DND-41 (cell line): ENCODE data around the gene DYNC2I2.

Experiments
- ATAC-seq: fragments of 200-7000 bp; cut with Tn5 transposase; 3 replicates; pipeline ENCODE4 v1.9.1; 2021; ENCODE audit warnings: low read depth; ENCODE audit not compliant: insufficient read depth
- DNase-seq: peaks from one replicate; pipeline ENCODE4 v3.0.0-alpha.2; 2020
- H2AFZ ChIP-seq: 2 replicates; pipeline ENCODE4 v1.6.0; 2012; ENCODE audit warnings: low read depth, low read length
- H3K27ac ChIP-seq: 2 replicates; pipeline ENCODE4 v1.5.1; 2012; ENCODE audit warnings: low read length, inconsistent platforms
- H3K27me3 ChIP-seq: fragments of 200-600 bp; sonication (generic); 2 replicates; pipeline ENCODE4 v1.6.0; 2012; ENCODE audit warnings: low read length, mild to moderate bottlenecking, inconsistent platforms; ENCODE audit not compliant: insufficient read depth, poor library complexity
- H3K36me3 ChIP-seq: 2 replicates; pipeline ENCODE4 v1.5.1; 2012; ENCODE audit warnings: low read length, inconsistent platforms; ENCODE audit not compliant: insufficient read depth
- H3K4me1 ChIP-seq: 2 replicates; pipeline ENCODE4 v1.5.1; 2012; ENCODE audit warnings: mild to moderate bottlenecking, low read length; ENCODE audit not compliant: insufficient read depth
- H3K4me2 ChIP-seq: 2 replicates; pipeline ENCODE4 v1.6.0; 2012; ENCODE audit warnings: mild to moderate bottlenecking, moderate library complexity, low read length, inconsistent platforms; ENCODE audit not compliant: insufficient read depth
- H3K4me3 ChIP-seq, 2 experiments: fragments of 200-600 bp in 1 of 2; shearing (Covaris generic) in 1 of 2; 2 replicates each; pipeline ENCODE4 v1.5.1; 2012 to 2016; ENCODE audit warnings: inconsistent platforms in 2 of 2, low read length in 2 of 2, mild to moderate bottlenecking in 2 of 2, low read depth in 1 of 2, moderate library complexity in 1 of 2
- H3K79me2 ChIP-seq: 2 replicates; pipeline ENCODE4 v1.6.0; 2012; ENCODE audit warnings: low read length, inconsistent platforms; ENCODE audit not compliant: insufficient read depth
- H3K9ac ChIP-seq: 2 replicates; pipeline ENCODE4 v1.6.0; 2012; ENCODE audit warnings: low read depth, mild to moderate bottlenecking, inconsistent platforms, low read length, moderate library complexity
- H3K9me3 ChIP-seq: 2 replicates; pipeline ENCODE4 v1.5.1; 2012; ENCODE audit warnings: low read length, moderate library complexity, mild to moderate bottlenecking, inconsistent platforms; ENCODE audit not compliant: insufficient read depth, severe bottlenecking
- H4K20me1 ChIP-seq: 2 replicates; pipeline ENCODE4 v1.6.0; 2012; ENCODE audit warnings: low read length; ENCODE audit not compliant: insufficient read depth
- CTCF ChIP-seq: IDR thresholded peaks from 2 replicates; pipeline ENCODE4 v1.5.1; 2012; ENCODE audit warnings: borderline replicate concordance, low read length, moderate library complexity, mild to moderate bottlenecking; ENCODE audit not compliant: poor library complexity, severe bottlenecking; ENCODE audit errors: extremely low read depth
- EZH2 ChIP-seq: IDR thresholded peaks from 3 replicates; pipeline ENCODE4 v1.6.1; 2012; ENCODE audit warnings: borderline replicate concordance, low read depth, mild to moderate bottlenecking, moderate library complexity, low read length, inconsistent platforms; ENCODE audit not compliant: severe bottlenecking

Gene DYNC2I2

GRCh38 chr9:128619779-128620178 lies 36.9 kb downstream of the DYNC2I2 start:
- no peak overlapping the region for H3K27ac ChIP-seq
- no peaks in the 10 kb centered on the region for H3K9me3 ChIP-seq
- DNase-seq (no peak), ATAC-seq (no peak)
- no peak overlapping the region for H2AFZ ChIP-seq
- H3K36me3 ChIP-seq, result peaks cover 87% of the 10 kb centered on the region
- H3K27me3 ChIP-seq, result no peaks in the 10 kb centered on the region
- H3K9ac ChIP-seq, result no peak overlapping the region
- H3K79me2 ChIP-seq, result no peaks in the 10 kb centered on the region
- TF ChIP-seq CTCF (no peak), EZH2 (no peak)
- no peak overlapping the region for H3K4me3 ChIP-seq
- no peaks in the 10 kb centered on the region for H4K20me1 ChIP-seq
- H3K4me2 ChIP-seq, result no peak overlapping the region
- no peaks in the 10 kb centered on the region for H3K4me1 ChIP-seq

GRCh38 chr9:128619127-128619526 lies 37.5 kb downstream of the DYNC2I2 start:
- no peak for TF ChIP-seq EZH2
- no peak for TF ChIP-seq CTCF
- ATAC-seq (no peak), DNase-seq (no peak)
- Histone ChIP-seq H3K9ac (no peak overlapping the region), H3K4me3 (no peak overlapping the region), H3K27me3 (no peaks in the 10 kb centered on the region), H3K36me3 (peaks cover 87% of the 10 kb centered on the region), H4K20me1 (no peaks in the 10 kb centered on the region), H3K27ac (no peak overlapping the region), H3K9me3 (no peaks in the 10 kb centered on the region), H2AFZ (no peak overlapping the region), H3K4me1 (no peaks in the 10 kb centered on the region), H3K79me2 (no peaks in the 10 kb centered on the region), H3K4me2 (no peak overlapping the region)

- H3K36me3 ChIP-seq, result peaks cover 90% of the 10 kb centered on the region
- ATAC-seq (no peak), DNase-seq (no peak)
These were observed 38.7 kb downstream of the DYNC2I2 start for GRCh38 chr9:128617943-128618342.

More at GRCh38 chr9:128617943-128618342, 38.7 kb downstream of the DYNC2I2 start:
- H2AFZ ChIP-seq, result no peak overlapping the region
- H4K20me1 ChIP-seq, result no peaks in the 10 kb centered on the region
- no peak overlapping the region for H3K4me3 ChIP-seq
- no peak overlapping the region for H3K9ac ChIP-seq
- TF ChIP-seq EZH2 (no peak), CTCF (no peak)
- no peaks in the 10 kb centered on the region for H3K4me1 ChIP-seq
- no peaks in the 10 kb centered on the region for H3K9me3 ChIP-seq
- H3K27ac ChIP-seq, result no peak overlapping the region
- H3K4me2 ChIP-seq, result no peak overlapping the region
- H3K79me2 ChIP-seq, result no peaks in the 10 kb centered on the region
- no peaks in the 10 kb centered on the region for H3K27me3 ChIP-seq
